Gastroesophageal sphincter (tissue), 3 donors: Measurements from ENCODE around the gene LGI2.

ENCODE experiments used
- POLR2A ChIP-seq, 2 donors: fragments of 450-650 bp; IDR thresholded peaks; one replicate each; pipeline ENCODE4 v1.6.1; 2017; ENCODE audit warnings: antibody characterized with exemption in 2 of 2, mild to moderate bottlenecking in 2 of 2, moderate library complexity in 1 of 2
- POLR2AphosphoS5 ChIP-seq: sonication (generic); formaldehyde crosslinking; IDR thresholded peaks from one replicate; pipeline ENCODE4 v1.6.1; 2017; ENCODE audit warnings: antibody characterized with exemption
- TF ChIP-seq, protein P1 (sequence below), 4 experiments: fragments of 200-600 bp in 2 of 4; fragments of 450-650 bp in 2 of 4; sonication (generic) in 1 of 4; IDR thresholded peaks; one replicate each; pipeline ENCODE4 v1.5.1; 2017 to 2019; ENCODE audit warnings: antibody characterized with exemption in 4 of 4, mild to moderate bottlenecking in 2 of 4, moderate library complexity in 2 of 4

DNA sequence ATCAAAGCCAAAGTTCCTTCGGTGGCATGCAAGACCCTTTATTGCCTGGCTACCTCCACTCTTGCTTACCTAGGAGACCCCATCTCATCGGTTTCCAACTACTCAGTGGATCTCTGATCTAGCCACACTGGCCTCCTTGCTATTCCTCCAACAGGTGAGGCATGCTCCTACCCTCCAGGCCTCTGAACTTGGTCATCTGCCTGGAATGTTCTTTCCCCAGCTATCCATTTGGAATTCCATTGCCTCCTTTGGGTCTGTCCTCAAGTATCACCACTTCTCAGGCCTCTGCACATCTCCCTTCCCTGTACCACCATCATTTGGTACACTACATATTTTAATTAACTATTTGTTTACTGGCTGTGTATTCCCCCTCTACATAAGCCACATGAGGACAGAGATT, 11.2 kb downstream of the LGI2 start:
- TF ChIP-seq, protein P1, sequence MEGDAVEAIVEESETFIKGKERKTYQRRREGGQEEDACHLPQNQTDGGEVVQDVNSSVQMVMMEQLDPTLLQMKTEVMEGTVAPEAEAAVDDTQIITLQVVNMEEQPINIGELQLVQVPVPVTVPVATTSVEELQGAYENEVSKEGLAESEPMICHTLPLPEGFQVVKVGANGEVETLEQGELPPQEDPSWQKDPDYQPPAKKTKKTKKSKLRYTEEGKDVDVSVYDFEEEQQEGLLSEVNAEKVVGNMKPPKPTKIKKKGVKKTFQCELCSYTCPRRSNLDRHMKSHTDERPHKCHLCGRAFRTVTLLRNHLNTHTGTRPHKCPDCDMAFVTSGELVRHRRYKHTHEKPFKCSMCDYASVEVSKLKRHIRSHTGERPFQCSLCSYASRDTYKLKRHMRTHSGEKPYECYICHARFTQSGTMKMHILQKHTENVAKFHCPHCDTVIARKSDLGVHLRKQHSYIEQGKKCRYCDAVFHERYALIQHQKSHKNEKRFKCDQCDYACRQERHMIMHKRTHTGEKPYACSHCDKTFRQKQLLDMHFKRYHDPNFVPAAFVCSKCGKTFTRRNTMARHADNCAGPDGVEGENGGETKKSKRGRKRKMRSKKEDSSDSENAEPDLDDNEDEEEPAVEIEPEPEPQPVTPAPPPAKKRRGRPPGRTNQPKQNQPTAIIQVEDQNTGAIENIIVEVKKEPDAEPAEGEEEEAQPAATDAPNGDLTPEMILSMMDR (IDR thresholded peaks at IDR 0.05) = no peak
- TF ChIP-seq POLR2A (IDR thresholded peaks at IDR 0.05) = no peak
- no peak for TF ChIP-seq POLR2AphosphoS5
